H1 (cell line): ENCODE results near the gene NUDT4B.
"Not testable (repeated sequence)": the region's sequence is repeated elsewhere in the genome, so short reads cannot be mapped to it uniquely, and the experiment has no call there.

Experiments used
- CTCF ChIP-seq, 3 experiments: IDR thresholded peaks; 1 replicate in 2 of 3; 2 replicates in 1 of 3; pipeline versions ENCODE4 v1.5.1 to v1.6.1; 2011; ENCODE audit warnings: low read length in 3 of 3, mild to moderate bottlenecking in 3 of 3, inconsistent platforms in 2 of 3, low read depth in 1 of 3, moderate library complexity in 1 of 3; ENCODE audit not compliant: insufficient read depth in 1 of 3; ENCODE audit errors: control extremely low read depth in 1 of 3
- EGR1 ChIP-seq: IDR thresholded peaks from 2 replicates; pipeline ENCODE4 v1.6.1; 2011; ENCODE audit warnings: low read depth, low read length, borderline replicate concordance
- EP300 ChIP-seq, 2 experiments: IDR thresholded peaks; 1 replicate in 1 of 2; 2 replicates in 1 of 2; pipeline ENCODE4 v1.6.1; 2011 to 2012; ENCODE audit warnings: low read depth in 2 of 2, low read length in 2 of 2, mild to moderate bottlenecking in 2 of 2, borderline replicate concordance in 1 of 2, inconsistent platforms in 1 of 2, moderate library complexity in 1 of 2
- MAX ChIP-seq: IDR thresholded peaks from 2 replicates; pipeline ENCODE4 v1.6.1; 2012; ENCODE audit warnings: inconsistent platforms
- POLR2A ChIP-seq, 2 experiments: IDR thresholded peaks; 1 replicate in 1 of 2; 2 replicates in 1 of 2; pipeline ENCODE4 v1.6.1; 2011; ENCODE audit warnings: low read depth in 2 of 2, low read length in 2 of 2, mild to moderate bottlenecking in 2 of 2; ENCODE audit errors: control extremely low read depth in 1 of 2
- RAD21 ChIP-seq, 2 experiments: IDR thresholded peaks in 1 of 2; conservative IDR thresholded peaks in 1 of 2; 2 replicates each; pipeline ENCODE4 v1.6.1; 2011; ENCODE audit warnings: low read depth in 2 of 2, low read length in 2 of 2, improper control_type of control experiment in 1 of 2, inconsistent platforms in 1 of 2, mild to moderate bottlenecking in 1 of 2, moderate library complexity in 1 of 2
- RFX5 ChIP-seq: IDR thresholded peaks from 2 replicates; pipeline ENCODE4 v1.6.1; 2011; ENCODE audit warnings: low read depth, low read length, improper control_type of control experiment, borderline replicate concordance
- RXRA ChIP-seq: IDR thresholded peaks from 2 replicates; pipeline ENCODE4 v1.6.1; 2011; ENCODE audit warnings: low read depth, mild to moderate bottlenecking, low read length, moderate library complexity; ENCODE audit not compliant: insufficient read depth
- SIRT6 ChIP-seq: IDR thresholded peaks from one replicate; pipeline ENCODE4 v1.7.1; 2012; ENCODE audit warnings: low read length, inconsistent platforms
- SP1 ChIP-seq: IDR thresholded peaks from 2 replicates; pipeline ENCODE4 v1.6.1; 2011; ENCODE audit warnings: low read depth, low read length
- TCF12 ChIP-seq: IDR thresholded peaks from 2 replicates; pipeline ENCODE4 v1.6.1; 2011; ENCODE audit warnings: low read depth, mild to moderate bottlenecking, low read length
- TEAD4 ChIP-seq: IDR thresholded peaks from 2 replicates; pipeline ENCODE4 v1.6.1; 2012; ENCODE audit warnings: low read depth, low read length, inconsistent platforms, mixed read lengths

- TF ChIP-seq SIRT6; TCF12; SP1; TEAD4; POLR2A (IDR thresholded peaks at IDR 0.05; ENCODE audit: control extremely low read depth in 1 of 2, low read depth in 2 of 2, low read length in 2 of 2); CTCF (IDR thresholded peaks at IDR 0.05; ENCODE audit: control extremely low read depth in 1 of 3, insufficient read depth in 1 of 3, low read depth in 1 of 3, low read length in 3 of 3); EP300 (IDR thresholded peaks at IDR 0.05; ENCODE audit: borderline replicate concordance in 1 of 2, low read depth in 2 of 2, low read length in 2 of 2); RXRA; EGR1; RFX5; MAX; RAD21 (IDR thresholded peaks at IDR 0.05 in 1 of 2, conservative IDR thresholded peaks at IDR 0.05 in 1 of 2; ENCODE audit: low read depth in 2 of 2, low read length in 2 of 2): not testable (repeated sequence)
Measured at GRCh38 chr1:148708779-148709333, 39.7 kb upstream of the NUDT4B start.
